SKM-1 treated with dmso at 0.1 percent for 144 hours (cell line): ENCODE results near the gene OR4A47.
"Not testable (repeated sequence)": the region's sequence is repeated elsewhere in the genome, so short reads cannot be mapped to it uniquely, and the experiment has no call there.

Experiments used
- DNase-seq: peaks from one replicate; lab custom pipeline; 2025; ENCODE audit not compliant: unreplicated experiment; lab: John Stamatoyannopoulos, UW

The OR4A47 gene, protein sequence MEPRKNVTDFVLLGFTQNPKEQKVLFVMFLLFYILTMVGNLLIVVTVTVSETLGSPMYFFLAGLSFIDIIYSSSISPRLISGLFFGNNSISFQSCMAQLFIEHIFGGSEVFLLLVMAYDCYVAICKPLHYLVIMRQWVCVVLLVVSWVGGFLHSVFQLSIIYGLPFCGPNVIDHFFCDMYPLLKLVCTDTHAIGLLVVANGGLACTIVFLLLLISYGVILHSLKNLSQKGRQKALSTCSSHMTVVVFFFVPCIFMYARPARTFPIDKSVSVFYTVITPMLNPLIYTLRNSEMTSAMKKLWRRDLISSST

GRCh38 chr11:48488493-48488892, at the start of gene OR4A47:
TSS of gene OR4A47 (plus strand) at chr11:48488793. CDS start at chr11:48488793, 0 bp downstream.
- DNase-seq, result not testable (repeated sequence)

- not testable (repeated sequence) for DNase-seq
These were observed 32.7 kb upstream of the OR4A47 start for GRCh38 chr11:48455909-48456308.

- not testable (repeated sequence) for DNase-seq
These were observed 14.6 kb upstream of the OR4A47 start for GRCh38 chr11:48473966-48474365.

DNA sequence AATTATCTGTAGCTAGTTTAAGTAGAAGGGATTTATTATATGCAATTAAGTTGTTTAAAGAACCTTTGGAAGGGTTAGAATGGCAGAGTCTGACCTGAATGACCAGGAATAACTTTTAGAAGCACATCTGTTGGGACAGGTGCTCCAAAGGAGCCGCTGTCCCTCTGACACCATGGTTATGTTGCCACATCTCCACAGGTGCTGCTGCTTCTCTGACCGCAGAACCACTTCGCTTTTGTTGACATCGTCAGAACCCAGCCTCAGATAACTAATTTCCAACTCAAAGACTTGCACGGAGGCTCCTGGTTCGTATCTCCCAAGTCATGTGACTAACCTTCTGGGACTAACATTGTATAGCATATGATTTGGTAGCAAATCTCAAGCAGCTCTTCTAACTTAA, 13.9 kb upstream of the OR4A47 start:
- DNase-seq, result not testable (repeated sequence)

GRCh38 chr11:48506169-48506568, 17.6 kb downstream of the OR4A47 start:
- not testable (repeated sequence) for DNase-seq

DNA sequence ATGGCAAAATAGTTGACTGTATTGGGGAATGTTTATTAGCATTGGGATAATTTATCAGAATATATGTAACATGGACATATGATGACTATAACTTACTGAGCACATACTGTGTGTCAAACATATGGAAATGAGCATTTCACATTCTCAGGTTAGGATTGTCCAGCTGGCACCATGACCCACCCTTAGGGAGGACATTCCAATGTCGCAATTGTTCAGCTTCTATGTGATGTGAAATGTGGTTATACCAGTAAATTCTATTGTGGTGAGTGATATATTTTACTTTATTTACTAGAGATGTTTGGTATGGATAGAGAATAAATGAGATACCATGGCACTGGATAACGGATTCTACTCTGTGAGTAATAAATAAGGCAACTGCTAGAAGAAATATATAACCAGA, 50.4 kb downstream of the OR4A47 start:
- no peak for DNase-seq
